ENCODE measurements around the gene TTC7B. TPM values are rescaled to one million over a fixed set of nuclear protein-coding genes. Genes with fewer than 3 reads are reported as not detected.

The TTC7B gene
- total and polyA plus RNA-seq, 2 experiments from 2014 or later = 7.9 to 28.6 TPM

DNA sequence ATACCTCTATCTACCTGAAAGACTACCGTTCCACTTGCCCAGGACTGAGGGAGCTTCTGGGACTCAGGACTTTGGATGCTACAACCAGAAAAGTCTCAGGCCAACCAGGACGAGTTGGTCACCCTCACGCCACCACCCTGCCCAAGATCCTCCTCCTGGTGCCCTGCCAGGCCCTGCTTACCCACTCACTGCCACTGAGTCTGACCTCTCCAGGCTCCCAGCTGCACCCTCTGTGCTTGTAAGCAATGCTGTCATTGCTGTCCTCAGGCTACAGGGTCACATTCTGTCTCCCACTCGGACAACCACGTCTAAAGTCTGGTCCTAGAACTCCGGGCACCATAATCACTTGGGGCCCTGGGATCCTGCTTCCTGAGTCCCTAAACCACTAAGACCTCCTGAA, 9.2 kb downstream of the TTC7B start (continued):
- TF ChIP-seq NANOG (IDR thresholded peaks at IDR 0.05; ENCODE audit: borderline replicate concordance) (no peak), CREB1 (CRISPR knock-in tag; IDR thresholded peaks at IDR 0.05; ENCODE audit: low read depth) (no peak), ZNF114 (CRISPR knock-in tag; IDR thresholded peaks at IDR 0.05) (no peak), ZNF462 (CRISPR knock-in tag; IDR thresholded peaks at IDR 0.05) (no peak), JUNB (IDR thresholded peaks at IDR 0.05; ENCODE audit: unreplicated experiment) (no peak), ZNF331 (CRISPR knock-in tag; IDR thresholded peaks at IDR 0.05; ENCODE audit: low read depth) (no peak)

GRCh38 chr14:90805662-90806540, 10.3 kb downstream of the TTC7B start:
- Mint-ChIP-seq H3K36me3 (ENCODE audit: low read depth) (no peaks in the 10 kb centered on the region), H3K27ac (no peak overlapping the region), H3K4me3 (no peak overlapping the region), H3K27me3 (ENCODE audit: insufficient read depth, low read depth, poor library complexity) (peaks cover 9% of the 10 kb centered on the region), H3K4me1 (peaks cover 16% of the 10 kb centered on the region), H3K9me3 (no peaks in the 10 kb centered on the region)
- no peak overlapping the region for H3K27ac ChIP-seq (ENCODE audit: low read depth)
- DNase-seq (ENCODE audit: low spot score) (no peak), ATAC-seq (no peak; the same call in 2 of the 3 replicates)
- H4K20me1 ChIP-seq (replicated peaks; ENCODE audit: insufficient read depth) = no peaks in the 10 kb centered on the region
- H3K4me1 ChIP-seq (ENCODE audit: insufficient read depth) = no peaks in the 10 kb centered on the region
- no peak overlapping the region for H2AFZ ChIP-seq
- no peak overlapping the region for H3K4me2 ChIP-seq
- no peaks in the 10 kb centered on the region for H3K36me3 ChIP-seq (ENCODE audit: insufficient read depth)
- H3K27me3 ChIP-seq (ENCODE audit: insufficient read depth) = no peaks in the 10 kb centered on the region
- H3K79me2 ChIP-seq (replicated peaks; ENCODE audit: insufficient read depth) = no peaks in the 10 kb centered on the region
- H3F3A ChIP-seq (replicated peaks; ENCODE audit: low read depth) = no peaks in the 10 kb centered on the region
- TF ChIP-seq, protein P1, sequence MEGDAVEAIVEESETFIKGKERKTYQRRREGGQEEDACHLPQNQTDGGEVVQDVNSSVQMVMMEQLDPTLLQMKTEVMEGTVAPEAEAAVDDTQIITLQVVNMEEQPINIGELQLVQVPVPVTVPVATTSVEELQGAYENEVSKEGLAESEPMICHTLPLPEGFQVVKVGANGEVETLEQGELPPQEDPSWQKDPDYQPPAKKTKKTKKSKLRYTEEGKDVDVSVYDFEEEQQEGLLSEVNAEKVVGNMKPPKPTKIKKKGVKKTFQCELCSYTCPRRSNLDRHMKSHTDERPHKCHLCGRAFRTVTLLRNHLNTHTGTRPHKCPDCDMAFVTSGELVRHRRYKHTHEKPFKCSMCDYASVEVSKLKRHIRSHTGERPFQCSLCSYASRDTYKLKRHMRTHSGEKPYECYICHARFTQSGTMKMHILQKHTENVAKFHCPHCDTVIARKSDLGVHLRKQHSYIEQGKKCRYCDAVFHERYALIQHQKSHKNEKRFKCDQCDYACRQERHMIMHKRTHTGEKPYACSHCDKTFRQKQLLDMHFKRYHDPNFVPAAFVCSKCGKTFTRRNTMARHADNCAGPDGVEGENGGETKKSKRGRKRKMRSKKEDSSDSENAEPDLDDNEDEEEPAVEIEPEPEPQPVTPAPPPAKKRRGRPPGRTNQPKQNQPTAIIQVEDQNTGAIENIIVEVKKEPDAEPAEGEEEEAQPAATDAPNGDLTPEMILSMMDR (conservative IDR thresholded peaks at IDR 0.05; ENCODE audit: low read depth in 2 of 2) = no peak
- no peak for TF ChIP-seq REST (IDR thresholded peaks at IDR 0.05; ENCODE audit: unreplicated experiment)
- no peaks in the 10 kb centered on the region for H3K9me2 ChIP-seq (ENCODE audit: insufficient read depth)
- H3K4me3 ChIP-seq = no peak overlapping the region

All from GM23338 (cell line).